ENCODE results near the gene CNOT3. TPM values are rescaled to one million over a fixed set of nuclear protein-coding genes. Genes with fewer than 3 reads are reported as not detected.

Gene CNOT3
- total and polyA plus RNA-seq, 9 of the 15 experiments (the other 6 are each of a cell fraction or from before 2014, with no cell fraction given): 0.27 to 60.4 (median 9.9) TPM

DNA sequence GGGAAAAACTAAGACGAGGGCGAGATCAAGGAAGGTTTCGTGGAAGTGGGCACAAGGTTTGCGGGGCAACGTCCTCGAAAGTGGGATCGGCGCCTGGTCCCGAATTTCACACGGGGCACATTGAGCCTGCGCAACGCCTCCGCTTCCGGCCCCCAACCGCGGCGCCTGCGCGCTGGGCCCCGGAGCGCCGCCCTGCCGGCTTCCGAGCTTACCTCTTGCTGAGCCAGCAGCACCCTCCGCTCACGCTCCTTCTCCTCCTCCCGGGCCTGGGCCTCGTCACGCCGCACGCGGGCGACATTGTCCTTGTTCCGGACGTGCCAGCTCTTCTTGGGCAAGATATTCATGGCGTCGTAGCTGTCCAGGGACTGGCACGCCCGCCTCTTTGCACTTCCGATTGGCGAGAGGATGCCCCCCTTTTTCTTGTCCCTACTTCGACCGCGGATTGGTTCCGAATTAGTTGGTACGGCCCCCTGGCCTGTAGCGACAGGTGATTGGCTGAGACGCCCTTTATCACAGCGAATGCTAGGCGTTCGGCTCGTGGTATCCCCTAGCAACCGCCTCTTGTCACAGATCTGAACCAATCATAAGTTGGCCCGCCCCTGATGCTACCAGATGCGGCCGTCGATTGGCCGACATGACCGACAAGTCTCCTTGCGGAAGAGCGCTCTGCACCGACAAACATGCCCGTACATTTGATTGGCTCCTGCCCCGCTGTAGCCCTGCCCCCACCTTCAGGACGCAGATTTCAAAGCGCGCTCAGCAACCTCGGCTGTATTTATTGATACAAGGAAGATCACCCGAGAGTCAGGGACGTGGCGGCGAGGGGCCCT, 22.0 kb downstream of the CNOT3 start, which contains the start of gene LENG1 (continued):
- TF ChIP-seq, protein P1, sequence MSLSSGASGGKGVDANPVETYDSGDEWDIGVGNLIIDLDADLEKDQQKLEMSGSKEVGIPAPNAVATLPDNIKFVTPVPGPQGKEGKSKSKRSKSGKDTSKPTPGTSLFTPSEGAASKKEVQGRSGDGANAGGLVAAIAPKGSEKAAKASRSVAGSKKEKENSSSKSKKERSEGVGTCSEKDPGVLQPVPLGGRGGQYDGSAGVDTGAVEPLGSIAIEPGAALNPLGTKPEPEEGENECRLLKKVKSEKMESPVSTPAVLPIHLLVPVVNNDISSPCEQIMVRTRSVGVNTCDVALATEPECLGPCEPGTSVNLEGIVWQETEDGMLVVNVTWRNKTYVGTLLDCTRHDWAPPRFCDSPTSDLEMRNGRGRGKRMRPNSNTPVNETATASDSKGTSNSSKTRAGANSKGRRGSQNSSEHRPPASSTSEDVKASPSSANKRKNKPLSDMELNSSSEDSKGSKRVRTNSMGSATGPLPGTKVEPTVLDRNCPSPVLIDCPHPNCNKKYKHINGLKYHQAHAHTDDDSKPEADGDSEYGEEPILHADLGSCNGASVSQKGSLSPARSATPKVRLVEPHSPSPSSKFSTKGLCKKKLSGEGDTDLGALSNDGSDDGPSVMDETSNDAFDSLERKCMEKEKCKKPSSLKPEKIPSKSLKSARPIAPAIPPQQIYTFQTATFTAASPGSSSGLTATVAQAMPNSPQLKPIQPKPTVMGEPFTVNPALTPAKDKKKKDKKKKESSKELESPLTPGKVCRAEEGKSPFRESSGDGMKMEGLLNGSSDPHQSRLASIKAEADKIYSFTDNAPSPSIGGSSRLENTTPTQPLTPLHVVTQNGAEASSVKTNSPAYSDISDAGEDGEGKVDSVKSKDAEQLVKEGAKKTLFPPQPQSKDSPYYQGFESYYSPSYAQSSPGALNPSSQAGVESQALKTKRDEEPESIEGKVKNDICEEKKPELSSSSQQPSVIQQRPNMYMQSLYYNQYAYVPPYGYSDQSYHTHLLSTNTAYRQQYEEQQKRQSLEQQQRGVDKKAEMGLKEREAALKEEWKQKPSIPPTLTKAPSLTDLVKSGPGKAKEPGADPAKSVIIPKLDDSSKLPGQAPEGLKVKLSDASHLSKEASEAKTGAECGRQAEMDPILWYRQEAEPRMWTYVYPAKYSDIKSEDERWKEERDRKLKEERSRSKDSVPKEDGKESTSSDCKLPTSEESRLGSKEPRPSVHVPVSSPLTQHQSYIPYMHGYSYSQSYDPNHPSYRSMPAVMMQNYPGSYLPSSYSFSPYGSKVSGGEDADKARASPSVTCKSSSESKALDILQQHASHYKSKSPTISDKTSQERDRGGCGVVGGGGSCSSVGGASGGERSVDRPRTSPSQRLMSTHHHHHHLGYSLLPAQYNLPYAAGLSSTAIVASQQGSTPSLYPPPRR (CRISPR knock-in tag; IDR thresholded peaks at IDR 0.05; ENCODE audit: borderline replicate concordance): no peak
- TF ChIP-seq NR2C2 (CRISPR knock-in tag; IDR thresholded peaks at IDR 0.05) (peak; percentile 36; the same call in 1 of the 2 replicates), NR2C2 (tag; IDR thresholded peaks at IDR 0.05) (no peak; the same call in 1 of the 2 replicates), ZNF124 (CRISPR knock-in tag; IDR thresholded peaks at IDR 0.05) (no peak), DMBX1 (CRISPR knock-in tag; IDR thresholded peaks at IDR 0.05; ENCODE audit: borderline replicate concordance) (no peak), RBM22 (IDR thresholded peaks at IDR 0.05; ENCODE audit: low read depth, low read length, poor library complexity, severe bottlenecking) (peak; percentile 84), ZNF354B (CRISPR knock-in tag; IDR thresholded peaks at IDR 0.05) (no peak), ARHGAP35 (IDR thresholded peaks at IDR 0.05; ENCODE audit: partially characterized antibody) (no peak), STAT5B (CRISPR knock-in tag; IDR thresholded peaks at IDR 0.05) (no peak), ZFP36 (IDR thresholded peaks at IDR 0.05; ENCODE audit: low read depth, low read length, partially characterized antibody) (no peak), CBFB (CRISPR knock-in tag; IDR thresholded peaks at IDR 0.05) (no peak), ZNF143 (CRISPR knock-in tag; IDR thresholded peaks at IDR 0.05) (0 out of 2 replicates have a peak, but pooled peaks have one; percentile 7), ZNF347 (CRISPR knock-in tag; IDR thresholded peaks at IDR 0.05; ENCODE audit: low read depth) (no peak), TAF1 (IDR thresholded peaks at IDR 0.05; ENCODE audit: control insufficient read depth, extremely low read depth, insufficient read depth, low read length, severe bottlenecking) (peak; percentile 85), ZC3H8 (IDR thresholded peaks at IDR 0.05) (no peak), SMAD4 (CRISPR knock-in tag; conservative IDR thresholded peaks at IDR 0.05) (peak; percentile 30; the same call in 1 of the 2 replicates), TARDBP (IDR thresholded peaks at IDR 0.05) (no peak), C11orf30 (IDR thresholded peaks at IDR 0.05; ENCODE audit: low read depth) (peak; percentile 94), TGIF2 (CRISPR knock-in tag; IDR thresholded peaks at IDR 0.05) (no peak)
- TF ChIP-seq, protein P2, sequence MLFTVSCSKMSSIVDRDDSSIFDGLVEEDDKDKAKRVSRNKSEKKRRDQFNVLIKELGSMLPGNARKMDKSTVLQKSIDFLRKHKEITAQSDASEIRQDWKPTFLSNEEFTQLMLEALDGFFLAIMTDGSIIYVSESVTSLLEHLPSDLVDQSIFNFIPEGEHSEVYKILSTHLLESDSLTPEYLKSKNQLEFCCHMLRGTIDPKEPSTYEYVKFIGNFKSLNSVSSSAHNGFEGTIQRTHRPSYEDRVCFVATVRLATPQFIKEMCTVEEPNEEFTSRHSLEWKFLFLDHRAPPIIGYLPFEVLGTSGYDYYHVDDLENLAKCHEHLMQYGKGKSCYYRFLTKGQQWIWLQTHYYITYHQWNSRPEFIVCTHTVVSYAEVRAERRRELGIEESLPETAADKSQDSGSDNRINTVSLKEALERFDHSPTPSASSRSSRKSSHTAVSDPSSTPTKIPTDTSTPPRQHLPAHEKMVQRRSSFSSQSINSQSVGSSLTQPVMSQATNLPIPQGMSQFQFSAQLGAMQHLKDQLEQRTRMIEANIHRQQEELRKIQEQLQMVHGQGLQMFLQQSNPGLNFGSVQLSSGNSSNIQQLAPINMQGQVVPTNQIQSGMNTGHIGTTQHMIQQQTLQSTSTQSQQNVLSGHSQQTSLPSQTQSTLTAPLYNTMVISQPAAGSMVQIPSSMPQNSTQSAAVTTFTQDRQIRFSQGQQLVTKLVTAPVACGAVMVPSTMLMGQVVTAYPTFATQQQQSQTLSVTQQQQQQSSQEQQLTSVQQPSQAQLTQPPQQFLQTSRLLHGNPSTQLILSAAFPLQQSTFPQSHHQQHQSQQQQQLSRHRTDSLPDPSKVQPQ (CRISPR knock-in tag; IDR thresholded peaks at IDR 0.05; ENCODE audit: borderline replicate concordance): no peak
- TF ChIP-seq, protein P3, sequence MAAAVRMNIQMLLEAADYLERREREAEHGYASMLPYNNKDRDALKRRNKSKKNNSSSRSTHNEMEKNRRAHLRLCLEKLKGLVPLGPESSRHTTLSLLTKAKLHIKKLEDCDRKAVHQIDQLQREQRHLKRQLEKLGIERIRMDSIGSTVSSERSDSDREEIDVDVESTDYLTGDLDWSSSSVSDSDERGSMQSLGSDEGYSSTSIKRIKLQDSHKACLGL (CRISPR knock-in tag; IDR thresholded peaks at IDR 0.05; ENCODE audit: borderline replicate concordance, poor library complexity, severe bottlenecking): no peak

Data from K562 (cell line).